Adipose tissue (tissue), 3 donors: ENCODE measurements around the gene LRRC14B. TPM values are rescaled to one million over a fixed set of nuclear protein-coding genes. Genes with fewer than 3 reads are reported as not detected.

Experiments
- H3K27ac ChIP-seq: one replicate; pipeline ENCODE4 v1.5.1; 2013; ENCODE audit warnings: low read depth, low read length
- WGBS, 3 donors: extraction: QIAGEN DNeasy Blood & Tissue Kit; methylation state at CpG; one replicate each; pipeline ENCODE4 v1.1.7; 2013; 5-methylcytosine and 5-hydroxymethylcytosine counted together
- polyA plus RNA-seq, 3 donors: library from polyadenylated mRNA; stranded (reverse); fragments of 200-250 nt; gene quantifications; one replicate each; pipeline ENCODE4 v1.2.3, GENCODE V29; 2013
- donor health status: healthy with polysubstance abuse.
- donor health status: Bipolar disorder and iron deficiency.
- donor health status: healthy.

LRRC14B gene
- polyA plus RNA-seq, 3 donors: not detected

GRCh38 chr5:170971-171800 is 20.1 kb upstream of the LRRC14B start:
- 74 to 80% (median 79%) methylated on average over 37 of the region's 37 CpGs for WGBS, 3 donors
- H3K27ac ChIP-seq: no peak overlapping the region

GRCh38 chr5:171801-172331 is 19.4 kb upstream of the LRRC14B start:
- WGBS, 3 donors: 80 to 91% (median 89%) methylated on average over 23 of the region's 23 CpGs
- no peak overlapping the region for H3K27ac ChIP-seq

DNA sequence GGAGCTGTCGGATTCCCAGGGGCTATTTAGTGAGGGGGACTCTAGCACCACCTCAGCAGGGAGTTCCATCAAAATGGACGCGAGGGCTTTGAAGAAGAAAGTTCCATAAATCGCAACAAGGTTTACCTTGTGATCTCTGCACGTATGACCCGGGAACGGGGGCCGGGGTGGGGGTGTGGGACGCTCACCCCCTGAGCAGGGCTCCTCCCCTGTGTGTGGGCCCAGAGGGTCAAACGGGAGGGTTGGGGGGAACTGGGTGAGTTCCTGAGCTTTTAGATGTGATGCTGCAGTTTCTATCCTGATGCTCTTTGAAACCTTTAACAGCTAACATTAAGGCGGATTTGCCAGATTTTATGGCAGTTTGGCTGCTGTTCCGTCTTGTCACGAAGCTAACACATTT is 18.9 kb upstream of the LRRC14B start:
- H3K27ac ChIP-seq: no peak overlapping the region
- 77 to 88% (median 83%) methylated on average over 13 of the region's 13 CpGs for WGBS, 3 donors

DNA sequence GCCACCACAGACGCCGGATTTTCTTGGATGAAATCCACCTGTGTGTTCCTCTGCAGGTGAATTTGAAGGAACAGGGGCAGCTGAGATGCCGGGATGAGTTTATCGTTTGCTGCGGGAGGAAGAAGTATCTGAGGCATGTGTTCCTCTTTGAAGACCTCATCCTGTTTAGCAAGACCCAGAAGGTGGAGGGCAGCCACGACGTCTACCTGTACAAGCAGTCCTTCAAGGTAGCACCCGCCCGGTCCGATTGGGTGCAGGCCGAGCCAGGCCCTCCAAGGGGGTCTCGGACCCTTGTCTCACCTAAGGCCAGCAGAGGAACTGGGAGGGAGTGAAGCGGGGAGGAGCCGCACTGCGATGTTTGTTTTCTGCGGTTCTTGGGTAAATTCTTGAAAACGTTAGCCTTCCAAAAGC is 18.4 kb upstream of the LRRC14B start:
- WGBS, 3 donors: 72 to 79% (median 79%) methylated on average over 17 of the region's 17 CpGs
- H3K27ac ChIP-seq: no peak overlapping the region

GRCh38 chr5:173392-174290 is 17.7 kb upstream of the LRRC14B start:
- WGBS, 3 donors: 80 to 82% (median 80%) methylated on average over 21 to 22 of the region's 22 CpGs
- H3K27ac ChIP-seq: no peak overlapping the region

- WGBS, 3 donors: 80 to 89% (median 86%) methylated on average over 5 of the region's 5 CpGs
- no peak overlapping the region for H3K27ac ChIP-seq
Measured at GRCh38 chr5:174291-174600, 17.0 kb upstream of the LRRC14B start.

GRCh38 chr5:174876-175465 is 16.3 kb upstream of the LRRC14B start:
- H3K27ac ChIP-seq: no peak overlapping the region
- WGBS, 3 donors: 74 to 92% (median 92%) methylated on average over 16 of the region's 16 CpGs

GRCh38 chr5:176296-176823 is 14.9 kb upstream of the LRRC14B start:
- H3K27ac ChIP-seq: no peak overlapping the region
- WGBS, 3 donors: 64 to 73% (median 72%) methylated on average over 11 of the region's 11 CpGs

DNA sequence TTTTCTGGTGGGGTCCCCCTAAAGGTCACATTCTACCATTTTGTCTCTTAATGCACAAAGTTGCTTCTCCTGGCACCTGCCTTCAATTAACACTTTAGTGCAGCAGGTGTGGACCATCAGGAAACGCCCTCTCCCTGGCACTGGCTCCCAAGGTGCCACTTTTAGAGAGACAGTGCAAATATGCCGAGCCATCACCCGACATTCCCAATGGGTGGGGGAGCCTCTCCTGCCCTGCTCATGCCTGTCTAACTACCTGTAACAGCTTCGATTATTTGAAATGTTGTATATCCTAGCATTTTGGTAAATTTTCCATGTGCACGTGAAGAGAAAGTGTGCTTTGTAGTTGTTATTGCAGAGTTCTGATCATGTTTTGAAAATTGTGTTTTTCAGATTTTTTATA is 13.2 kb upstream of the LRRC14B start:
- no peak overlapping the region for H3K27ac ChIP-seq
- WGBS, 3 donors: 67 to 84% (median 82%) methylated on average over 5 of the region's 5 CpGs

DNA sequence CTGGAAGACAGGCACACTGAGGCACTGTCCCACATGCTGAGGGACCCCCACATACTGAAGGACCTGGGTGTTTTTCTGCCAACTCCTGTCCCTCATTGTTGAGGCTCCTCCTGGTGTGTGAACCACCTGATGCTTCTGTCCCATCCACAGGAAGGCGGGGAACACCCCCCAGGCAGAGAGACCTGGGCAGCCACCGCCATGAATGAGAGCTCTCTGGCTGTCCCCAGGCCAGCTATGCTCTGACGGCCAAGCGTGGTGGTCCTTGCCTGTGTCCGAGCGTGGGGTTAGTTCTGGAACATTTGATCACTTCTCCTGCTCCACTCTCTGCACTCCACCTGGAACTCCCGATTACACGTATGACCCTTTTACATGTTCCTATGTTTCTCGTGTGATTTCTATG is 11.9 kb upstream of the LRRC14B start:
- H3K27ac ChIP-seq: no peak overlapping the region
- 83 to 91% (median 89%) methylated on average over 9 of the region's 9 CpGs for WGBS, 3 donors

- WGBS, 3 donors: 62 to 67% (median 65%) methylated on average over 13 of the region's 13 CpGs
- H3K27ac ChIP-seq: no peak overlapping the region
Measured at GRCh38 chr5:180286-180918, 10.9 kb upstream of the LRRC14B start.

DNA sequence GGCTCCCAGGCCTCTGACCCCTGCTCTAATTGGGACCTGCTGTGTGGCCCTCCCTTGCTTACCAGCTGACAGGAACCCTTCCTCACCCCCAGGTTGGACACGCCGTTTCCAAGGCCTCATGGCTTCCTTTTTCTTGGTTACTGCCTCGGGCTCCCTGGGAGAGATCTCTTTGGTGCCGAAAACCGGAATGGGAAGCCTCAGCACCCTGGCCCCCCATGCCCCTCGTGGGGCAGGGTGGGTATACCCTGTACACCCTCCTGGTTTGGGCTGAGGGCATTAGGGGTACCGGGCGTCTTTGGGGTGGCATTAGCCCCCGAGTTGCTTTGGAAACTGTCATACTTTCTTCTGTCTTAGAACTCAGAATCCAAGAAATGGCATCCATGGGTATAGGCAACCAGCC is 10.1 kb upstream of the LRRC14B start:
- no peak overlapping the region for H3K27ac ChIP-seq
- 86 to 91% (median 90%) methylated on average over 9 of the region's 9 CpGs for WGBS, 3 donors

DNA sequence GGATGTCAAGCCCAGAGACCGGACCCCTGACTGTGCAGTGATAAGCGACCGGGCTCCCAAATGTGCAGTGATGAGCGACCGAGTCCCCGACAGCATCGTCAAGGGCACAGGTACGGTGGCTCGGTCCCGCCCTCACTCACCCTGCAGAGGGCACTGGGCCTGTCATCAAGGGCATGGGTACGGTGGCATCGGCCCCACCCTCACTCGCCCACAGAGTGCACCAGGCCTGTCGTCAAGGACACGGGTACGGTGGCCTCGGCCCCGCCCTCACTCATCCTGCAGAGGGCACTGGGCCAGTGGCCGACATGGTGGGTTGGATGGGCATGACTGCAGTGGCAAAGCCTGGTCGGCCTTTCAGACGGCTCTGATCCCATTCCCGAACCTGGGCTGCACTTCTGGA is 9.7 kb upstream of the LRRC14B start:
- H3K27ac ChIP-seq: no peak overlapping the region
- 89 to 96% (median 95%) methylated on average over 18 to 22 of the region's 22 CpGs for WGBS, 3 donors

- WGBS, 3 donors: 89 to 94% (median 93%) methylated on average over 12 of the region's 12 CpGs
Measured at GRCh38 chr5:182126-182525, 9.2 kb upstream of the LRRC14B start.

DNA sequence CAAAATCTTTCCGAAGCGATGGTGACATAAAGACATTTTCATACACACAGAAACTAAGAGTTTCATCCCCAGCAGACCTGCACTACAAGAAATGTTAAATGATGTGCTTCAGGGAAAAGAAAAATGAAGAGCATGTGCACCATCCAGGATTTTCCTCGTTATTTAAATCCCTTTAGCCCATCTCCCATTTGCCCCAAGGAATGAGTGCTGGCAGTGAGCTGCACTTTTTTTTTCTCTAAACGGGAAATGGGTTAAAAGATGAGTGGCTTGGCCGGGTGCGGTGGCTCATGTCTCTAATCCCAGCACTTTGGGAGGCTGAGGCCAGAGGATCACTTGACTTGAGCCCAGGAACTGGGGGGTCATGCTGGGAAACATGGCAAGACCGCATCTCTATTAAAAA is 6.8 kb upstream of the LRRC14B start:
- no peak overlapping the region for H3K27ac ChIP-seq
- WGBS, 3 donors: 73 to 81% (median 81%) methylated on average over 7 of the region's 7 CpGs

More at GRCh38 chr5:182126-182525, 9.2 kb upstream of the LRRC14B start:
- H3K27ac ChIP-seq: no peak overlapping the region

DNA sequence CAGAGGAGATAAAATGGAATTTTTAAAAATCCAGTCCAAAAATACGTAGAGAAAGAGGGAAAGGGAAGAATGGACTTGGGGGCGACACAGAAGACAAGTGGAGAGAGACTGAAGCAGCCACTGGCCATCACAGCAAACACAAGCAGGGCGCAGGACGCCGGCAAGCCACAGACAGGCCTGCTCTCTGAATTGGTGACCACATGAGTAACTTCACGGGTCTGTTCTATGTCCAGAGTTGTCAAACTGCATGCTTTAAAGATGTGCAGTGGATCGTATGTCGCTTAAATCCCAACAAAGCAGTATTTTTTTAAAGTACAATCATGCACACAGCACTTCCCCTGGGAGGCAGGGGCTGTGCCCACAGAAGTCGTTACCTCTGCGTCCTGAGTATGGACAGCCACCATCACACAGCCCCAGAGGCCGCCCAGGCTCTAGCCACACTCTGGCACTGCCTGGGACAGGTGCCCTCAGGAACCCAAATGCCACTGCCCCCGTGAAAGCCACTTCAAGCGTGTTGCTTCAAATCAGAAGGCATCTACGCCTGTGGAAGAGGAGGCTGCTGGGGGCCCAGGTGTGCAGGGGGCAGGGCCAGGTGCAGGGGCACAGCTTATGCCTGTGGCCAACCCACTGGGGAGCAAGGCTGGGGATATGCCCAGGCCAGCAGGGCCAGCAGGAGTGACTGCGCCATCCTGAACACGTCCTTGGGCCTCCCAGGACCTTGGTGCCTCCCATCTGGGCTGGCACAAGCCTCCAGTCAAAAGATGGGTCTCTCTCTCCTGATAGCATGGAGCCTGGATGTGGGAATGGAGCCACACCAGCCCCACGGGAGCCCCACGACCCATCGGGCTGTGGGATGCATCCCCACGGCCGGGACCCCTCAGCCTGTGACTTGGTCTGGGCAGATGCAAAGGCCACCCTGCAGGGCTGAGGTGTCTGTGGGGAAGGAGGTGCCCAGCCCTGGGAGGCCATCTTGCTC is 5.9 kb upstream of the LRRC14B start:
- 77 to 82% (median 80%) methylated on average over 21 of the region's 21 CpGs for WGBS, 3 donors
- H3K27ac ChIP-seq: no peak overlapping the region
